Measurements from ENCODE around the gene BNIP3. TPM values are rescaled to one million over a fixed set of nuclear protein-coding genes. Genes with fewer than 3 reads are reported as not detected.

The BNIP3 gene
- total and polyA plus RNA-seq, 2 of the 13 experiments (the other 11 are each of a cell fraction or from before 2014, with no cell fraction given), result 73.7 to 223 TPM

GRCh38 chr10:131983780-131984179 is 2.1 kb upstream of the BNIP3 start (continued):
- TF ChIP-seq, protein P1, sequence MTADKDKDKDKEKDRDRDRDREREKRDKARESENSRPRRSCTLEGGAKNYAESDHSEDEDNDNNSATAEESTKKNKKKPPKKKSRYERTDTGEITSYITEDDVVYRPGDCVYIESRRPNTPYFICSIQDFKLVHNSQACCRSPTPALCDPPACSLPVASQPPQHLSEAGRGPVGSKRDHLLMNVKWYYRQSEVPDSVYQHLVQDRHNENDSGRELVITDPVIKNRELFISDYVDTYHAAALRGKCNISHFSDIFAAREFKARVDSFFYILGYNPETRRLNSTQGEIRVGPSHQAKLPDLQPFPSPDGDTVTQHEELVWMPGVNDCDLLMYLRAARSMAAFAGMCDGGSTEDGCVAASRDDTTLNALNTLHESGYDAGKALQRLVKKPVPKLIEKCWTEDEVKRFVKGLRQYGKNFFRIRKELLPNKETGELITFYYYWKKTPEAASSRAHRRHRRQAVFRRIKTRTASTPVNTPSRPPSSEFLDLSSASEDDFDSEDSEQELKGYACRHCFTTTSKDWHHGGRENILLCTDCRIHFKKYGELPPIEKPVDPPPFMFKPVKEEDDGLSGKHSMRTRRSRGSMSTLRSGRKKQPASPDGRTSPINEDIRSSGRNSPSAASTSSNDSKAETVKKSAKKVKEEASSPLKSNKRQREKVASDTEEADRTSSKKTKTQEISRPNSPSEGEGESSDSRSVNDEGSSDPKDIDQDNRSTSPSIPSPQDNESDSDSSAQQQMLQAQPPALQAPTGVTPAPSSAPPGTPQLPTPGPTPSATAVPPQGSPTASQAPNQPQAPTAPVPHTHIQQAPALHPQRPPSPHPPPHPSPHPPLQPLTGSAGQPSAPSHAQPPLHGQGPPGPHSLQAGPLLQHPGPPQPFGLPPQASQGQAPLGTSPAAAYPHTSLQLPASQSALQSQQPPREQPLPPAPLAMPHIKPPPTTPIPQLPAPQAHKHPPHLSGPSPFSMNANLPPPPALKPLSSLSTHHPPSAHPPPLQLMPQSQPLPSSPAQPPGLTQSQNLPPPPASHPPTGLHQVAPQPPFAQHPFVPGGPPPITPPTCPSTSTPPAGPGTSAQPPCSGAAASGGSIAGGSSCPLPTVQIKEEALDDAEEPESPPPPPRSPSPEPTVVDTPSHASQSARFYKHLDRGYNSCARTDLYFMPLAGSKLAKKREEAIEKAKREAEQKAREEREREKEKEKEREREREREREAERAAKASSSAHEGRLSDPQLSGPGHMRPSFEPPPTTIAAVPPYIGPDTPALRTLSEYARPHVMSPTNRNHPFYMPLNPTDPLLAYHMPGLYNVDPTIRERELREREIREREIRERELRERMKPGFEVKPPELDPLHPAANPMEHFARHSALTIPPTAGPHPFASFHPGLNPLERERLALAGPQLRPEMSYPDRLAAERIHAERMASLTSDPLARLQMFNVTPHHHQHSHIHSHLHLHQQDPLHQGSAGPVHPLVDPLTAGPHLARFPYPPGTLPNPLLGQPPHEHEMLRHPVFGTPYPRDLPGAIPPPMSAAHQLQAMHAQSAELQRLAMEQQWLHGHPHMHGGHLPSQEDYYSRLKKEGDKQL (CRISPR knock-in tag; IDR thresholded peaks at IDR 0.05; ENCODE audit: low read depth), result no peak
- TF ChIP-seq, protein P2, sequence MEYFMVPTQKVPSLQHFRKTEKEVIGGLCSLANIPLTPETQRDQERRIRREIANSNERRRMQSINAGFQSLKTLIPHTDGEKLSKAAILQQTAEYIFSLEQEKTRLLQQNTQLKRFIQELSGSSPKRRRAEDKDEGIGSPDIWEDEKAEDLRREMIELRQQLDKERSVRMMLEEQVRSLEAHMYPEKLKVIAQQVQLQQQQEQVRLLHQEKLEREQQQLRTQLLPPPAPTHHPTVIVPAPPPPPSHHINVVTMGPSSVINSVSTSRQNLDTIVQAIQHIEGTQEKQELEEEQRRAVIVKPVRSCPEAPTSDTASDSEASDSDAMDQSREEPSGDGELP (IDR thresholded peaks at IDR 0.05; ENCODE audit: borderline replicate concordance, low read depth), result peak; percentile 10; the same call in 1 of the 2 replicates
- no peak for TF ChIP-seq BHLHE40 (IDR thresholded peaks at IDR 0.05; ENCODE audit: low read length)
- TF ChIP-seq IRF2 (CRISPR knock-in tag; IDR thresholded peaks at IDR 0.05), result no peak
- peak; percentile 76 for TF ChIP-seq FOSL2 (CRISPR knock-in tag; IDR thresholded peaks at IDR 0.05)
- no peak; a peak in 1 of 4 replicates for TF ChIP-seq POLR2A (IDR thresholded peaks at IDR 0.05; ENCODE audit: insufficient read depth in 1 of 2, low read depth in 2 of 2, low read length in 2 of 2)
- no peak for TF ChIP-seq SP1 (IDR thresholded peaks at IDR 0.05)
- no peak for TF ChIP-seq SP1 (CRISPR knock-in tag; IDR thresholded peaks at IDR 0.05)
- 0 out of 2 replicates have a peak, but pooled peaks have one; percentile 26 for TF ChIP-seq IKZF5 (CRISPR knock-in tag; IDR thresholded peaks at IDR 0.05)
- TF ChIP-seq U2AF1 (optimal IDR thresholded peaks at IDR 0.05; ENCODE audit: low read depth, low read length), result no peak
- peak; percentile 72; the same call in 1 of the 2 replicates for TF ChIP-seq AKAP8 (CRISPR knock-in tag; IDR thresholded peaks at IDR 0.05)
- TF ChIP-seq, protein P3, sequence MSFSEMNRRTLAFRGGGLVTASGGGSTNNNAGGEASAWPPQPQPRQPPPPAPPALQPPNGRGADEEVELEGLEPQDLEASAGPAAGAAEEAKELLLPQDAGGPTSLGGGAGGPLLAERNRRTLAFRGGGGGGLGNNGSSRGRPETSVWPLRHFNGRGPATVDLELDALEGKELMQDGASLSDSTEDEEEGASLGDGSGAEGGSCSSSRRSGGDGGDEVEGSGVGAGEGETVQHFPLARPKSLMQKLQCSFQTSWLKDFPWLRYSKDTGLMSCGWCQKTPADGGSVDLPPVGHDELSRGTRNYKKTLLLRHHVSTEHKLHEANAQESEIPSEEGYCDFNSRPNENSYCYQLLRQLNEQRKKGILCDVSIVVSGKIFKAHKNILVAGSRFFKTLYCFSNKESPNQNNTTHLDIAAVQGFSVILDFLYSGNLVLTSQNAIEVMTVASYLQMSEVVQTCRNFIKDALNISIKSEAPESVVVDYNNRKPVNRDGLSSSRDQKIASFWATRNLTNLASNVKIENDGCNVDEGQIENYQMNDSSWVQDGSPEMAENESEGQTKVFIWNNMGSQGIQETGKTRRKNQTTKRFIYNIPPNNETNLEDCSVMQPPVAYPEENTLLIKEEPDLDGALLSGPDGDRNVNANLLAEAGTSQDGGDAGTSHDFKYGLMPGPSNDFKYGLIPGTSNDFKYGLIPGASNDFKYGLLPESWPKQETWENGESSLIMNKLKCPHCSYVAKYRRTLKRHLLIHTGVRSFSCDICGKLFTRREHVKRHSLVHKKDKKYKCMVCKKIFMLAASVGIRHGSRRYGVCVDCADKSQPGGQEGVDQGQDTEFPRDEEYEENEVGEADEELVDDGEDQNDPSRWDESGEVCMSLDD (CRISPR knock-in tag; IDR thresholded peaks at IDR 0.05; ENCODE audit: borderline replicate concordance), result no peak
- no peak for TF ChIP-seq ZNF780A (CRISPR knock-in tag; IDR thresholded peaks at IDR 0.05)
- no peak for TF ChIP-seq RBM39 (IDR thresholded peaks at IDR 0.05; ENCODE audit: low read depth, low read length, poor library complexity, severe bottlenecking)
- TF ChIP-seq ARID3A (IDR thresholded peaks at IDR 0.05; ENCODE audit: low read depth, low read length), result 0 out of 2 replicates have a peak, but pooled peaks have one; percentile 14
- no peak for TF ChIP-seq NONO (IDR thresholded peaks at IDR 0.05)
- TF ChIP-seq NONO (CRISPR knock-in tag; conservative IDR thresholded peaks at IDR 0.05), result no peak
- TF ChIP-seq TRIM24 (CRISPR knock-in tag; IDR thresholded peaks at IDR 0.05), result no peak

Measured in HepG2 (cell line).